Uterus (tissue), 2 donors: ENCODE results near the gene PLCG2.

Experiments
- CTCF ChIP-seq, 4 experiments: fragments of 200-600 bp in 2 of 4; fragments of 450-650 bp in 2 of 4; sonication (generic) in 2 of 4; IDR thresholded peaks; one replicate each; pipeline ENCODE4 v1.5.1; 2016 to 2019; ENCODE audit warnings: antibody characterized with exemption in 4 of 4, mild to moderate bottlenecking in 2 of 4, moderate library complexity in 1 of 4
- POLR2A ChIP-seq, 2 donors: fragments of 450-650 bp; IDR thresholded peaks; one replicate each; pipeline ENCODE4 v1.6.1; 2016; ENCODE audit warnings: antibody characterized with exemption in 2 of 2, mild to moderate bottlenecking in 1 of 2, moderate library complexity in 1 of 2

- TF ChIP-seq CTCF (IDR thresholded peaks at IDR 0.05): no peak
- TF ChIP-seq POLR2A (IDR thresholded peaks at IDR 0.05): no peak
Measured at GRCh38 chr16:81987706-81988105, 208.6 kb downstream of the PLCG2 start.
